Keratinocyte (primary cell): ENCODE measurements around the gene TAF11L6. TPM values are rescaled to one million over a fixed set of nuclear protein-coding genes. Genes with fewer than 3 reads are reported as not detected.
"Not testable (repeated sequence)": the region's sequence is repeated elsewhere in the genome, so short reads cannot be mapped to it uniquely, and the experiment has no call there.

Experiments
- DNase-seq: peaks from one replicate; pipeline ENCODE4 v3.0.0-alpha.2; 2011; ENCODE audit warnings: low read depth, missing footprints, low spot score
- FAIRE-seq: peaks from 2 replicates; lab custom pipeline; 2011; peaks lifted over from hg19 to GRCh38; lab: Jason Lieb, UNC
- H2AFZ ChIP-seq: 2 replicates; pipeline ENCODE4 v1.6.0; 2012; ENCODE audit warnings: low read length, control low read depth, inconsistent platforms; ENCODE audit not compliant: control insufficient read depth
- H3K27ac ChIP-seq: 2 replicates; pipeline ENCODE4 v1.5.1; 2011; ENCODE audit warnings: low read length; ENCODE audit not compliant: control insufficient read depth, insufficient read depth
- H3K27me3 ChIP-seq: 3 replicates; pipeline ENCODE4 v1.6.0; 2011; ENCODE audit warnings: low read length; ENCODE audit not compliant: control insufficient read depth, insufficient read depth; ENCODE audit errors: extremely low read depth
- H3K36me3 ChIP-seq, 2 experiments: 2 replicates in 1 of 2; 3 replicates in 1 of 2; pipeline ENCODE4 v1.5.1; 2011; ENCODE audit warnings: low read length in 2 of 2, mild to moderate bottlenecking in 1 of 2; ENCODE audit not compliant: control insufficient read depth in 2 of 2, insufficient read depth in 2 of 2; ENCODE audit errors: extremely low read depth in 1 of 2
- H3K4me1 ChIP-seq: 3 replicates; pipeline ENCODE4 v1.5.1; 2011; ENCODE audit warnings: low read length; ENCODE audit not compliant: control insufficient read depth, insufficient read depth; ENCODE audit errors: extremely low read depth
- H3K4me2 ChIP-seq: 3 replicates; pipeline ENCODE4 v1.6.0; 2011; ENCODE audit warnings: low read depth, low read length; ENCODE audit not compliant: control insufficient read depth, insufficient read depth; ENCODE audit errors: extremely low read depth
- H3K4me3 ChIP-seq, 3 experiments: fragments of 200-600 bp in 1 of 3; sonication (generic) in 1 of 3; 2 replicates in 2 of 3; 3 replicates in 1 of 3; pipeline ENCODE4 v1.5.1; 2011 to 2016; ENCODE audit warnings: low read length in 3 of 3, mild to moderate bottlenecking in 3 of 3, control low read depth in 2 of 3, inconsistent platforms in 1 of 3, low read depth in 1 of 3, mixed read lengths in 1 of 3, mixed run types in 1 of 3, moderate library complexity in 1 of 3; ENCODE audit not compliant: control insufficient read depth in 2 of 3, insufficient read depth in 2 of 3; ENCODE audit errors: extremely low read depth in 1 of 3
- H3K79me2 ChIP-seq: 2 replicates; pipeline ENCODE4 v1.6.0; 2012; ENCODE audit warnings: low read length; ENCODE audit not compliant: control insufficient read depth, insufficient read depth
- H3K9ac ChIP-seq: 3 replicates; pipeline ENCODE4 v1.6.0; 2011; ENCODE audit warnings: low read length; ENCODE audit not compliant: control insufficient read depth, insufficient read depth; ENCODE audit errors: extremely low read depth
- H3K9me1 ChIP-seq: 3 replicates; pipeline ENCODE4 v1.6.0; 2011; ENCODE audit warnings: low read length; ENCODE audit not compliant: control insufficient read depth, insufficient read depth; ENCODE audit errors: extremely low read depth
- H3K9me3 ChIP-seq: 2 replicates; pipeline ENCODE4 v1.5.1; 2012; ENCODE audit warnings: low read depth, low read length; ENCODE audit not compliant: control insufficient read depth
- H4K20me1 ChIP-seq: 3 replicates; pipeline ENCODE4 v1.6.0; 2011; ENCODE audit warnings: low read length; ENCODE audit not compliant: control insufficient read depth, insufficient read depth; ENCODE audit errors: extremely low read depth
- CTCF ChIP-seq, 3 experiments: IDR thresholded peaks in 1 of 3; conservative IDR thresholded peaks in 1 of 3; optimal IDR thresholded peaks in 1 of 3; 2 replicates in 2 of 3; 3 replicates in 1 of 3; pipeline versions ENCODE3 to v1.5.1; 2011; ENCODE audit warnings: low read length in 3 of 3, mild to moderate bottlenecking in 3 of 3, moderate library complexity in 2 of 3, control low read depth in 1 of 3, inconsistent platforms in 1 of 3; ENCODE audit not compliant: insufficient read depth in 2 of 3; ENCODE audit errors: extremely low read depth in 1 of 3
- EZH2 ChIP-seq: IDR thresholded peaks from one replicate; pipeline ENCODE4 v1.6.1; 2012; ENCODE audit warnings: inconsistent platforms, mild to moderate bottlenecking, low read length, moderate library complexity
- dilution Hi-C: fragments of 300-500 bp; cut with MboI; formaldehyde crosslinking; loops from one replicate; pipeline ENCODE4 v1.7.0; 2020; ENCODE audit warnings: low sequenced_read_pairs; ENCODE audit not compliant: extremely low pct_ligation_motif_present
- polyA minus RNA-seq, 3 experiments: library from RNA; depleted of rRNA, polyadenylated mRNA; stranded (reverse); fragments of >200 nt; gene quantifications; 1 replicate in 1 of 3; 2 replicates in 1 of 3; 3 replicates in 1 of 3; pipeline ENCODE4 v1.2.3, GENCODE V29; 2011
- polyA plus RNA-seq, 5 experiments: library from polyadenylated mRNA; depleted of rRNA in 3 of 5; stranded (reverse) in 3 of 5; stranded (forward) in 1 of 5; unstranded in 1 of 5; fragments of >200 nt; gene quantifications; 1 replicate in 1 of 5; 2 replicates in 3 of 5; 3 replicates in 1 of 5; pipeline versions ENCODE4 v1.2.1 to v1.2.3, GENCODE V29; 2011 to 2012; ENCODE audit warnings: missing spikeins in 2 of 5, low read depth in 1 of 5, low replicate concordance in 1 of 5

Gene TAF11L6
- polyA plus RNA-seq (not detected in 3 replicates), polyA minus RNA-seq (not detected in 3 replicates)
- not detected for polyA plus RNA-seq (2011; ENCODE audit: low read depth)
- not detected in 2 replicates for polyA plus RNA-seq (2011; cell fraction: cytosol; rRNA removed)
- not detected in 2 replicates for polyA plus RNA-seq (2011; cell fraction: nucleus; rRNA removed)
- polyA plus RNA-seq (2012; ENCODE audit: low replicate concordance): not detected in 2 replicates
- polyA minus RNA-seq (2011; cell fraction: cytosol; rRNA and poly(A)+ RNA removed): not detected
- not detected in 2 replicates for polyA minus RNA-seq (2011; cell fraction: nucleus; rRNA and poly(A)+ RNA removed)

GRCh38 chr5:17528369-17528768, at the start of gene TAF11L6:
Gene TAF11L6, plus strand, starts transcription at chr5:17528669.
- H3K27me3 ChIP-seq, DNase-seq, H3K9ac ChIP-seq, FAIRE-seq, H3K27ac ChIP-seq, dilution Hi-C loops, H3K36me3 ChIP-seq, H3K4me3 ChIP-seq, H3K4me1 ChIP-seq, H2AFZ ChIP-seq, H3K9me1 ChIP-seq, H3K79me2 ChIP-seq, H4K20me1 ChIP-seq, H3K4me2 ChIP-seq, H3K9me3 ChIP-seq: not testable (repeated sequence)

GRCh38 chr5:17481378-17481777, 47.1 kb upstream of the TAF11L6 start:
- Histone ChIP-seq H3K4me3 (no peak overlapping the region), H3K9me3 (no peaks in the 10 kb centered on the region), H3K9me1 (no peaks in the 10 kb centered on the region), H2AFZ (no peak overlapping the region), H3K79me2 (no peaks in the 10 kb centered on the region), H3K27me3 (no peaks in the 10 kb centered on the region), H3K36me3 (no peaks in the 10 kb centered on the region), H3K4me1 (no peaks in the 10 kb centered on the region), H3K9ac (no peak overlapping the region), H4K20me1 (no peaks in the 10 kb centered on the region), H3K27ac (no peak overlapping the region), H3K4me2 (no peak overlapping the region)
- FAIRE-seq: no peak
- TF ChIP-seq CTCF (optimal IDR thresholded peaks at IDR 0.05 in 1 of 3, IDR thresholded peaks at IDR 0.05 in 1 of 3, conservative IDR thresholded peaks at IDR 0.05 in 1 of 3; ENCODE audit: extremely low read depth in 1 of 3, insufficient read depth in 2 of 3, low read length in 3 of 3) (no peak), EZH2 (no peak)
- DNase-seq: no peak
- dilution Hi-C loops: no loop called here

- no peak overlapping the region for H3K4me3 ChIP-seq
- no peaks in the 10 kb centered on the region for H3K9me1 ChIP-seq
- H3K4me2 ChIP-seq: no peak overlapping the region
- no peaks in the 10 kb centered on the region for H3K4me1 ChIP-seq
- no peak for FAIRE-seq
- no peak overlapping the region for H3K27ac ChIP-seq
- dilution Hi-C loops: no loop called here
- H3K79me2 ChIP-seq: no peaks in the 10 kb centered on the region
- no peak for TF ChIP-seq EZH2
- no peak for TF ChIP-seq CTCF (optimal IDR thresholded peaks at IDR 0.05 in 1 of 3, IDR thresholded peaks at IDR 0.05 in 1 of 3, conservative IDR thresholded peaks at IDR 0.05 in 1 of 3; ENCODE audit: extremely low read depth in 1 of 3, insufficient read depth in 2 of 3, low read length in 3 of 3)
- H3K9ac ChIP-seq: no peak overlapping the region
- H3K27me3 ChIP-seq: no peaks in the 10 kb centered on the region
- no peak for DNase-seq
- no peak overlapping the region for H2AFZ ChIP-seq
- no peaks in the 10 kb centered on the region for H4K20me1 ChIP-seq
- no peaks in the 10 kb centered on the region for H3K9me3 ChIP-seq
- H3K36me3 ChIP-seq: no peaks in the 10 kb centered on the region
Measured at GRCh38 chr5:17482790-17483189, 45.7 kb upstream of the TAF11L6 start.
